Esophagus (tissue), 2 donors: ENCODE results near the gene ABCA3. TPM values are rescaled to one million over a fixed set of nuclear protein-coding genes. Genes with fewer than 3 reads are reported as not detected.

ENCODE experiments used
- H3K27ac ChIP-seq, 2 donors: one replicate each; pipeline ENCODE4 v1.5.1; 2013; ENCODE audit warnings: low read depth in 2 of 2, mild to moderate bottlenecking in 2 of 2, inconsistent platforms in 1 of 2, low read length in 1 of 2, moderate library complexity in 1 of 2
- H3K27me3 ChIP-seq, 2 donors: one replicate each; pipeline ENCODE4 v1.6.1; 2013; ENCODE audit warnings: low read length in 2 of 2, control low read depth in 1 of 2, mild to moderate bottlenecking in 1 of 2; ENCODE audit not compliant: insufficient read depth in 2 of 2, control insufficient read depth in 1 of 2
- H3K36me3 ChIP-seq, 2 donors: one replicate each; pipeline ENCODE4 v1.6.1; 2013; ENCODE audit warnings: low read length in 1 of 2; ENCODE audit not compliant: control insufficient read depth in 2 of 2, insufficient read depth in 2 of 2
- H3K4me1 ChIP-seq, 2 donors: one replicate each; pipeline ENCODE4 v1.6.1; 2013; ENCODE audit warnings: low read length in 1 of 2; ENCODE audit not compliant: control insufficient read depth in 2 of 2, insufficient read depth in 2 of 2
- H3K4me3 ChIP-seq, 2 donors: one replicate each; pipeline ENCODE4 v1.5.1; 2013; ENCODE audit warnings: low read length in 2 of 2, mild to moderate bottlenecking in 2 of 2, low read depth in 1 of 2, moderate library complexity in 1 of 2
- H3K9me3 ChIP-seq, 2 donors: one replicate each; pipeline ENCODE4 v1.6.1; 2013; ENCODE audit warnings: mild to moderate bottlenecking in 2 of 2, low read depth in 1 of 2, low read length in 1 of 2, moderate library complexity in 1 of 2; ENCODE audit not compliant: control insufficient read depth in 2 of 2, insufficient read depth in 1 of 2
- WGBS, 2 donors: extraction: QIAGEN DNeasy Blood & Tissue Kit; methylation state at CpG; one replicate each; pipeline ENCODE4 v1.1.7; 2013; 5-methylcytosine and 5-hydroxymethylcytosine counted together
- polyA plus RNA-seq, 2 donors: library from polyadenylated mRNA; stranded (reverse); fragments of 200-250 nt; gene quantifications; one replicate each; pipeline ENCODE4 v1.2.3, GENCODE V29; 2013
- donor health status: healthy with polysubstance abuse.
- donor health status: Bipolar disorder and iron deficiency.

The ABCA3 gene
- polyA plus RNA-seq, 2 donors, result 1.4 to 1.7 TPM

DNA sequence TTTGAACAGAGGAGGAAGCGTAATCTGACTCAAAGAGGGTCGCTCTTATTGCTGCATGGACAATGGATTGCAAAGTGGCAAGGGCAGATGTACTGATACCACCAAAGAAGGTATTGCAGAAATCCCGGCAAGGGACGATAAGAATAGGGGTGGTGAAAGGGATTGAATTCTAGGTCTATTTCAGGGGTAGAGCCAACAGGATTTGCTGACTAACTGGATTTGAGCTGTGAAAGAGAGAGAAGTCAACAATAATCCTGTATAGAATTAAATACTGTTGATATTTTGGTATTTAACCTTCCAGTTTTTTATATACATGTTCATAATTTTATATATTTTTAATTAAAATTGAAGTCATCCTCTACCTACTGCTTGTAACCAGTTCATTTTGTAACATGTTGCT is 19.4 kb upstream of the ABCA3 start:
- Histone ChIP-seq H3K9me3 (no peaks in the 10 kb centered on the region), H3K27ac (no peak overlapping the region), H3K36me3 (no peaks in the 10 kb centered on the region), H3K4me1 (no peaks in the 10 kb centered on the region), H3K4me3 (no peak overlapping the region), H3K27me3 (no peaks in the 10 kb centered on the region)
- 84 to 88% methylated on average over 4 of the region's 4 CpGs for WGBS, 2 donors

DNA sequence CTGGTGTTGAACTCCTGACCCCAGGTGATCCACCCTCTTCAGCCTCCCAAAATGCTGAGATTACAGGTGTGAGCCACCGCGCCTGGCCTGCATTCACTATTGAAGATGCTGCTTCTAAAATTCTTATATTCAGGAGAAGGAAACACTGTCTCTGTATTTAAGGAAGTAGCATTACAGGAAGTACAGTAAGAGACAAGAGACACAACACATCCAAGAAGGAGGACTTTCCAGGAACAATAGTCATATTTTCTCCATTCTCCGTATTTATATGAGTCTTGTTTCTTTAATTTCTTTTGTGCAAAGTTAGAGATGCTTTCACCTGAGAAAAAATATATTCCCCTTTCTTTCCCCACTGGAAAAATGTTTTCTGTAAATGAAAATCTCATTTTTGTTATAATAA is 18.3 kb upstream of the ABCA3 start:
- 95 to 96% methylated on average over 3 of the region's 3 CpGs for WGBS, 2 donors
- Histone ChIP-seq H3K27me3 (no peaks in the 10 kb centered on the region), H3K4me3 (no peak overlapping the region)

DNA sequence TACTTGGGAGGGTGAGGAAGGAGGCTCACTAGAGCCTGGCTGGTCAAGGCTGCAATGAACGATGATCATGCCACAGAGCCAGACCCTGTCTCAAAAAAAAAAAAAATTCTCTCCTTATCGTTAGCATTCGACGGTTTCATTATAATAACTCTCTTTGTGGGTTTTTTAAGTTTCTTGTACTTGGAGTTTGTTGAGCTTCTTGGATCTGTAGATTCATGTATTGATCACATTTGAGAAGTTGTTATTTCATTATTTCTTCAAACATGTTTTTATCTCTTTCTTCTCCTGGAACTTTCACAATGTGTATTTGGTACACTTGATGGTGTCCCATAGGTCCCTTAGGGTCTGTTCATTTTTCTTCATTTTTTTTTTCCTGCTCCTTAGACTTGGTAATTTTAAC is 16.8 kb upstream of the ABCA3 start:
- Histone ChIP-seq H3K27me3 (no peaks in the 10 kb centered on the region), H3K4me3 (no peak overlapping the region), H3K4me1 (no peaks in the 10 kb centered on the region), H3K9me3 (no peaks in the 10 kb centered on the region), H3K36me3 (no peaks in the 10 kb centered on the region), H3K27ac (no peak overlapping the region)
- 97% methylated on average over 4 of the region's 4 CpGs for WGBS, 2 donors

More for the DNA sequence above, 18.3 kb upstream of the ABCA3 start:
- H3K27ac ChIP-seq, result no peak overlapping the region
- no peaks in the 10 kb centered on the region for H3K9me3 ChIP-seq
- no peaks in the 10 kb centered on the region for H3K4me1 ChIP-seq
- no peaks in the 10 kb centered on the region for H3K36me3 ChIP-seq

DNA sequence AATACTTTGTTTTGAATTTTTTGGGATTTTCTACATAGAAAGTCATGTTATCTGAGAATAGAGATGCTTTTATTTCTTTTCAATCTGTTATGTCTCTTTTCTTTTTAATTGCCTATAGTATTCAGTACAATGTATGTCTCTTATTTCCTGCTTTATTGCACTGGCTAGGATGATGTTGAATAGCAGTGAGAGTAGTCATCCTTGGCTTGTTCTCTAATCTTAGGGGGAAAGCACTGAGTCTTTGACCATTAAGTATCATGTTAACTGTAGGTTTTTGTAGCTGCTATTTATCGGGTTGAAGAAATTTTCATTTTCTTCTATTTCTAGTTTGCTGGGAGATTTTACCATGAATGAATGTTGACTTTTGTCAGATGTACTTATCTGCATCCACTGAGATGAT is 10.0 kb upstream of the ABCA3 start:
- no peaks in the 10 kb centered on the region for H3K36me3 ChIP-seq
- H3K9me3 ChIP-seq, result no peaks in the 10 kb centered on the region
- H3K4me3 ChIP-seq, result no peak overlapping the region
- H3K4me1 ChIP-seq, result no peaks in the 10 kb centered on the region
- no peaks in the 10 kb centered on the region for H3K27me3 ChIP-seq
- WGBS, 2 donors, result 85 to 87% methylated on average over 1 of the region's 1 CpG
- no peak overlapping the region for H3K27ac ChIP-seq

DNA sequence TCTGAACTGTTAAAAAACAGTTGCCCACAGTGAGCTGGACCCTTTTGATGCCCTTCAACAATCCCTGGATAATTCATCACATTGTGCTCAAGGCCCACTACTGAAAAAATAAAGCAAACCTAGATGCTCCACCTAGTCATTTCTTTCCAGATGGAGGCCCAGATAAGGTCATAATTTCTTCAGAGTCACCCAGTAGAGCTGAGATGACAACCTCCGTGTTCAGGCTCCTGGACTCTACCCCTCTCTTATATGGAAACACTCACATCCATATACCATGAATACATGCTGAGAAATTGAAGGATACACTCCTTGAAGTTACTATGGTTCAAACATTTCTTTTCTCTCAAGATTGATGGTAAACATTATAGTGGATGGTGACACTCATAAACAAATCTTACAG is 2.7 kb upstream of the ABCA3 start:
- peaks cover 4 to 11% of the 10 kb centered on the region in 2 donors for H3K4me1 ChIP-seq
- peaks cover 4% of the 10 kb centered on the region in 2 donors for H3K9me3 ChIP-seq
- H3K27me3 ChIP-seq, result peaks cover 0 to 4% of the 10 kb centered on the region in 2 donors
- 58 to 73% methylated on average over 1 of the region's 1 CpG for WGBS, 2 donors
- no peaks in the 10 kb centered on the region for H3K36me3 ChIP-seq
- no peak overlapping the region for H3K4me3 ChIP-seq
- H3K27ac ChIP-seq, result no peak overlapping the region

DNA sequence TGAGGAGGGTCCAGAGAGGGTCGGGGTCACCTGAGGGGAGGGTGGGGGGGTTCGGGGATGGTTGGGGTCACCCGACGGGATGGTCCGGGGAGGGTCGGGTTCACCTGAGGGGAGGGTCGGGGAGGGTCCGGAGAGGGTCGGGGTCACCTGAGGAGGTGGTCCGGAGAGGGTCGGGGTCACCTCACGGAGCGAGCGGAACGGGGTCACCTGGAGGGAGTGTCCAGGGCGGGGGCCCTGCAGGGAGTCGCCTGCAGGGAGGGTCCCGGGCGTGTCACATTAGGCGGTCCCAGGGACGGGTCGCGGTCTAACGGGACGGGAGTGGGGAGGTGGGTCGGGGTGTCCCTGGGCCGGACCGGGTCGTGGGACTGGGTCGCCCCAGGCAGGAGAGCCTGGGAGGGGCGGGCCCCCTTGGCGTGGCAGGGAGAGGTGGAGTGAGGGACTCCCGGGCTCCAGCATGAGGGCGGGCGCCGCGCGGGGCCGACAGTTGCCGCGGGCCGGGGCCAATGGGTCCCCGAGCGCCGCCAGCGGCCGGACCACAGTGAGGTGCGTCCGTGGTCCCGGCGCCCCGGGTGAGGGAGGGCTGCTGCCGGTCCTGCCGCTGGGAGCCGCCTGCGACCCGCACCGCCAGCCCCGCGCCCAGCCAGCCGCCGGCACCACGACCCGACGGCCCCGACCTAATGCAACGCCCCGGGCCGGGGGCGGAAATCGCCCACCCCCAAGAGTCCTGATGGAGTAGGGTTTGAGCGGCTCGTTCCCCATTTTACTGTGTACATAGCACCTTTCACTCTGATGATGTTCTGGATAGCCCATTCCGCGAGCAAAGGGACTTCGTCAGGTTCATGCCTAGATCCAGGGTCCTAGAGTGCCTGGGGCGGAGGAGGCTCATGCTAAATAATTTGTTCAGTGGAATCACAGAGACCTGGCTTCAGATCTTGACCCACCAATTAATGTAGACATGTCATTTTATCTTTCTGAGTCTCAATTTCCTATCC is 1.2 kb upstream of the ABCA3 start:
- Histone ChIP-seq H3K36me3 (no peaks in the 10 kb centered on the region), H3K4me1 (peaks cover 4 to 11% of the 10 kb centered on the region in 2 donors), H3K9me3 (peaks cover 4% of the 10 kb centered on the region in 2 donors), H3K4me3 (no peak overlapping the region), H3K27me3 (peaks cover 0 to 4% of the 10 kb centered on the region in 2 donors), H3K27ac (no peak overlapping the region)
- 22 to 25% methylated on average over 51 to 77 of the region's 77 CpGs for WGBS, 2 donors

DNA sequence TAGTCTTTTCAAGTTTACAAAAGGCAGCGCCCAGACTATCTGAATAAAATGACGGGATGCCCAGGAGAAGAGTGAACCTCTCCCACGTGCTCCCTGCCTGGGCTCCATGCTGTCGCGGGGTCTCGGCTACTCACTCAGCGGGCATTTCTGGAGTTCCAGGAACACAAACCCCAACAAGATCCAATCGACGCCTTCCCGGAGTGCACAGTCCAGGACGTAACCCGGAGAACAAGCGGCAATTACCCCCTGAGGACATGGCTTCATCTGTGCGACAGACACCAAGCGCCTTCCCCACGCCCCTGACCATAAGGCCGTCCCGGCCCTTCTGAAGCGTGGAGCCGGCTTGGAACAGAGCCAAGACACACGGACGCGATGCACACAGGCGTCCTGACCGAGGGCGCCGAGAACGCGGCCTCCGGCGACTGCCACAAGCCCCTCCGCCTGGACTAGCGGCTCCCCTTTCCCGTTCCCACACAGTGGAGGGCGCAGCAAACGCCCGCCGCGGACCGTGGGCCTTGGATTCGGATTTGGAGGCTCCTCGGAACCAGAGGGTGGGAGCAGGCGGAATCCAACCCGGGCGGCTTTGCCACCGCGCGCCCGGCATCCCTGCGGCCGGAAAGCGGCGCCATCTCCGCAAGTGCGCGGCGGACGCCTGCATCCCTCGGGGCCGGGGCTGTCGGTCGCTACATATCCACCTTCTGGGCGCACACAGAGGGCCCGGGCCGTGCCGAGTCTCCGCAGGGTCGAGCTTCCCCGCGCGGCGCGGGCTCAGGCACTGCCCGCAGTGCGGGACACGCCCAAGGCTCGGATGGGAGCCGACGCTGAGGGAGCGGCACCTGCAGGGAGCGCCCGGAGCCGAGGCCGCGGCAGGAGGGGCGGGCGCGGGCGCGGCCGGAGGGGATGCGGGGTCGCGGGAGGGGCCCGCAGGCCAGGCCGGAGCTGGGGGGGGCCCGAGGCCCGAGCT is 725 bp downstream of the ABCA3 start:
- WGBS, 2 donors, result 5% methylated on average over 88 to 98 of the region's 98 CpGs
- no peaks in the 10 kb centered on the region for H3K36me3 ChIP-seq
- H3K4me3 ChIP-seq, result peak overlapping the region; percentile 64 to 68
- H3K27me3 ChIP-seq, result peaks cover 0 to 4% of the 10 kb centered on the region in 2 donors
- H3K4me1 ChIP-seq, result peaks cover 4 to 11% of the 10 kb centered on the region in 2 donors
- H3K27ac ChIP-seq, result peak overlapping the region in 1 of 2 donors; percentile 26
- peaks cover 4% of the 10 kb centered on the region in 2 donors for H3K9me3 ChIP-seq

DNA sequence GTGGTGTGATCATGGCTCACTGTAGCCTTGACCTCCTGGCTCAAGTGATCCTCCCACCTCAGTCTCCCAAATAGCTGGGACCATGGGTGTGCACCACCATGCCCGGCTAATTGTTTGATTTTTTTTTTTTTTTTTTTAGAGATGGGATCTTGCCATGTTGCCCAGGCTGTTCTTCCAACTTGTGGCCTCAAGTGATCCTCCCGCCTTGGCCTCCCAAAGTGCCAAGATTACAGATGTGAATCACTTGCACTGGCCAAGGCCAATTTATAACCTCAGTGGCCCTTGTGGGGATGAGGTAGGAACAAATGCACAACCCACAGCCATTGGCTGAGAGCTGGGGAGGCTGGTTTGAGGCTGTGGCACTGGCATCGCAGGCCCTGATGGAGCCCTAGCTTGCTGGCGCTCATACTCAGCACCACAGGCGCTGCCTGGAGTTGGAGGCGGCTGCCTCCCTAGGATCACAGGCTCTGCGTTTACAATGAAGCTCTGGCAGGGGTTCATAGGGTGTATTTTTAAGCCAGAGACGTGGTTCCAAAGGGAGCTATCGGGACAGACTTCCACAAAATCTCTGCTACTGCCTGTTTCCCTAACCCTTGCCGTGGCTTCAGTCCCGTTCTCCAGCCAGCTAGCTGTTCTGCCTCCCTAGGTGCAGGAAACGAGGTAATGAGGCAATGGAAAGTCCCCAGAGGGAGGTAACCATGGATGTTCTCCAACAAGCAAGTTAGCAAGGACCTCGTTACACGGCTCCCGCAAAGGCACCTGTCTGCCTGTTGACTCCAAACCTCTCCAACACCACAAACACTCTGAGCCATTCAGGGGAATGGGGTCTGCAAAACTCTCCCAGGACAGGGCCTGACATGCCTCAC is 2.9 kb downstream of the ABCA3 start:
- no peaks in the 10 kb centered on the region for H3K36me3 ChIP-seq
- H3K4me1 ChIP-seq, result peaks cover 4 to 11% of the 10 kb centered on the region in 2 donors
- WGBS, 2 donors, result 74 to 78% methylated on average over 15 of the region's 15 CpGs
- no peak overlapping the region for H3K27ac ChIP-seq
- H3K9me3 ChIP-seq, result peaks cover 4% of the 10 kb centered on the region in 2 donors
- H3K4me3 ChIP-seq, result no peak overlapping the region
- H3K27me3 ChIP-seq, result peaks cover 0 to 4% of the 10 kb centered on the region in 2 donors
